Amygdala (tissue), 56 donors: ENCODE results near the gene TFRC.
"Not testable (repeated sequence)": the region's sequence is repeated elsewhere in the genome, so short reads cannot be mapped to it uniquely, and the experiment has no call there.

Experiments
- DNase-seq, 56 donors: peaks; one replicate each; lab custom pipeline; 2025; lab: John Stamatoyannopoulos, UW

TFRC gene

DNA sequence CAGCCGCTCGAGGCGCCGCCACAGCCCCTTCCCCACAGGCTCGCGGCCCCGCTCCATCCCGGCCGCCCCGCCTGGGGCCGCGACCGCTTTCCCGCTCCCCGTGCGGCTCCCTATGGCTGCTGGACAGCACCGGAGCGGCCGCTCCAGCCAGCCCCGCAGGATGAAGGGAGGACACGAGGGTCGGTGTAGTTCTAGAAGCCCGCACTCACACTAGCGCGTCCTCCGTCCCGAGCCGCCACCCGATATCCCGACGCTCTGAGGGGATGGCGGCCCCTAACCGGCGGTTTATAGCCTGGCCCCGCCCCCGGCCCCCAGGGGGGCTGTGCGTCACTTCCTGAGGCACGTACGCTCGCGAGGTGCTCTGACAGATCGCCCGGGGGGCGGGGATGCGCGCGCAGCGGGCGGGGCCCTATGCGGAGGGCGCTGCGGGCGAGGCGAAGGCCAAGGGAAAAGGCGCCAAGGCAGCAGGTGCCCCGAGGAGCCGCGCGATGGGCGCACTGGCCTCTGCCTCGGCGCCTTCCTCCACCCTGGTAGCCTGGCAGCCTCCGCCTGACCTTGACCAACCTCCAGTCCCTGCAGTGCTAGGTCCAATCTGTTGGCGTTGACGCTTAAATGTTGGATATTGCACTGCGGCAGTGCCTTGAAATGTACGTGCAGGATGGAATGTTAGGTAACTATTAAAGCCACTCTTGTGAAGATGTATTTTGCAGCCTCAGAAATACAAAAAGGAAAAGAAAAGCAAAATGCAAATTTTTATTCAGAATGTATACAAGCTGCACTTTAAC lies at the start of gene TFRC:
Gene TFRC (minus strand): TSS at position 257 of the 785 bp plus-strand sequence. CDS start 4,991 bp downstream, outside the sequence.
- DNase-seq: peak in 55 of 56 donors; percentile 56 to 97 (median 88)

DNA sequence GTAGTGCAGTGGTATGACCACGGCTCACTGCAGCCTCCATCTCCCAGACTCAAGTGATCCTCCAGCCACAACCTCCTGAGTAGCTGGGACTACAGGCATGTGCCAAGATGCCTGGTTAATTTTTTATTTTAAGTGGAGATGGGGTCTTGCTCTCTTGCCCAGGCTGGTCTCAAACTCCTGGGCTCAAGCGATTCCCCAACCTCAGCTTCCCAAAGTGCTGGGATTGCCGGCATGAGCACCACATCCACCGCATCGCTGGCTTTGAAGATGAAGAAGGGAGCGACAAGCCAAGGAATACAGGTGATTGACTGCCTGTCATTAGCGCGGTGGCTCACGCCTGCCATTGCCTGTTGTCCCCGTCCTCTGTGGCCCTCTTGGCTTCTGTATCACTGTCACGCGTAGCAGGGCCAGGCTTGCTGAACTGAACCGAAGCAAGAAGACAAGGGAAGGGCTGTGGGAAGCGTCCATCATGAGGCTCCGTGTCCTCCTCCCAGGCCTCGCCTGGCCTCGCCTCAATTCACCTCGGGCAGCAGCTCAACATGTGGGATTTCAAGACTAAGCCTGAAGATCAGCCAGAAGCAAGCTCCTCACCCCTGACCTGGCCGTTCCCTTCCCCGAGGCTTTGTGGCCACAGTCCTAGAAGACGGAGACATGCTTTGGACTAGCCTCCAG lies 46.4 kb upstream of the TFRC start:
- DNase-seq: no peak

DNA sequence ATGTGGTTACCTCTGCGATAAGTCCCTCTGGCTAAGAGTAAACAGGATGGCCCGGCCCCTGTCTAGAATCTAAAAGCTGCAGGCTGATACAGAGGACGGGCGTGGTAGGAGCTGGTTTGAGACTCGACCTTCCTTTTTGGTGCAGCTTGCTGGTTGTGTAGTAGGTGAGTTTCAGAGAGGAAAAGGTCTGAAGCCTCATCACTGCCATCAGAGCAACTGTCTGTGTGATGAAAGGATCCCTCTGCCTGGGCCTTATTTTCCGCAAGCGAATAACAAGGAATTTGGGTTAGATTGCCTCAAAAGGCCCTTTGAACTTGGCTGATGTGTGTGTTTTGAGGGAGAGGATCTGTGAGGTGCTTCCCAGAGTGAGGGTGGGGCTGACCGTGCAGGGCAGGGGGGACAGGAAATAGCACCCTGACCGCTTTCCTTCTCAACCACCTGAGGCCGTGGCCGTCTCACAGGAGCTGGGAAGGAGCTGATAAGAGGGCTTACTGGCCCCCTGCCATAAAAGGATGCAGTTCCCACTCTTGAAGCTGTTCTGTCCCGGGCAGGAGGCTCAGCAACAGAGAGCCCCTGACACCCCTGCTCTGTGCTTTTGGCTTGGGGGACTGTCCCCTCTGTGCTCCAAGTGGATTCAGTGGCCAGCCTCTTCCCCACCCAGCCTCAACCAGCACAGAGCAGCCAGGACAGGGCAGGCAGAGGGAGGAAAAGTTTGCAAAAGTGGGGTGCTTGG lies 45.6 kb upstream of the TFRC start:
- no peak for DNase-seq

DNA sequence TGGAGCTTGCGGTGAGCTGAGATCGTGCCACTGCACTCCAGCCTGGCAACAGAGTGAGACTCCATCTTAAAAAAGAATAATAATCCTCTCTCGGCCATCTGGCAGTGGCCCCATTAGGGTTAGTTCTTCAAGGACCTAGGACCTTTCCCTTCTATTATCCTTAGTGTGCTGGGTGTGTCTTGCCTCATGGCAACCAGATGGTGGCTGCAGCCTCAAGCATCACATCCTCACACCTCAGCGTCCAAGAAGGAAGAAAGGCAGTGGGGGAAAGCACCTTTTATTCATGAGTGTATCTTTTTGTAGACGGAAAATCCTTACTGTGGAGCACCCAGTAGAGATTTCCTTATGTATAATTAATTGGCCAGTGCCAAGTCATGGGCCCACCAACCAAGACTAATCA lies 42.7 kb upstream of the TFRC start:
- DNase-seq: no peak

DNA sequence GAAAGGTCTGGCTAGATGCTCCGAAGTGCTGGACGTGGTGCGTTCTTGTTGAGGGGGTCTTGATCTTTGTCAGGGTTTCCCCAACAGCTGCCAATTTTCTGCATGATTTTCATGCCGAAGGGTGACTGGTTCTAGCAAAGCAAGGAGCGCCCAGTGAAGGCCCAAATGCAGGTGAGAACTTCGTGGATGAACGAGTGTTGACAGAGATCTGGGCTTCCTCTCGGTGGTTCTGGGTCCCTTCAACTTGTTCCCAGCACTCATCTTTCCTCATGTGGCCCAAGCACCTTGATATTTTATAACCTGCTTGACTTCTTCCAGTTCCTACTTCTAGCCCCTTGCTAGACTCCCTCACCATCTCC lies 40.8 kb upstream of the TFRC start:
- DNase-seq: no peak

DNA sequence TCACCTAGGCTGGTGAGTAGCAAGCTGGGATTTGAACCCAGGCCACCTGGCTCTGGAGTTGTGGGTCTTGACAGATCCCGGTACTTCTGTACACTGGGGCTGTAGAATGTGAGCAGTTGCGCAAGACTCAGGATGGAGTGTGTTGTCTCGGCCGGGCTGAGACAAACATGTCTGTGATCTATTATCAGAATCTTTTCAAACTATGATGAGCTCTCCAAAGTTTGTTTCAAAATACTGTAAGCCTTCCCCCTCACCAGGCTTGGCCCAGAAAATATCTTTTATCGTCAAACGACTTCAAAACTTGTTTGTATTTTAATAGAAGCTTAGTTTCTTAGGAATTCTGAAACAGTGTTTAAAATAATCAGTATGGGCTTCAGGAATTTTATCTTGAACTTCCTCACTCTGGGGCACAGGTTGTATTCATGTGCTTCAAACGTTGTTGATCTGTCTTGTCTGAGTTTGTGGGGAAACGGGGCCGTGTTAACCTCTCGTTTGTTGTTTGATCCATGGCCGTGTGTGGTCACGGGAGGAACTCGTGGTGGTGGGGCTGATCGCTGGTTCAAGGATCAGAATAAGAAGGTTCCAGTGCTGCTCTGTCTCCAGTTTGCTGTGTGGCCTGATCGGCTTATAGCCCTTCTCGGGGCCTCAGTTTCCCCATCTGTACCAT lies 40.3 kb upstream of the TFRC start:
- DNase-seq: no peak

DNA sequence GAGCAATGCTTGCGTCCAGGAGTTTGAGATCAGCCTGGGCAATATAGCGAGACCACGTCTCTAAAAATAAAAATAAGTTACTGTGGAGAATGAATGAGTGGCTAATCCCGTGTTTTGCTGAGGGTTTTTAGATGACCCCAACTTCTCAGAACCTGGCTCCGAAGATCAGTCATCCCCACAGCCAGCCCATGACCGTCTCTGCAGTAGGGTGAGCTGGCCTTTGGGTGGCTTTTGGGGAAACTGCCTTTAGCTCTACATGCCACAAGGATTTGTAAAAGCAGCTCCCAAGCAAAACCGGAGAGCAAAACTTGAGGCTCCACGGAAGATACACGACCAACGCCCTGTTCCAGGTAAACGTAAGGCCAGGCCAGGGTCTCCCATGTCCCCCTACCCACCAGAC lies 39.2 kb upstream of the TFRC start:
- DNase-seq: no peak

DNA sequence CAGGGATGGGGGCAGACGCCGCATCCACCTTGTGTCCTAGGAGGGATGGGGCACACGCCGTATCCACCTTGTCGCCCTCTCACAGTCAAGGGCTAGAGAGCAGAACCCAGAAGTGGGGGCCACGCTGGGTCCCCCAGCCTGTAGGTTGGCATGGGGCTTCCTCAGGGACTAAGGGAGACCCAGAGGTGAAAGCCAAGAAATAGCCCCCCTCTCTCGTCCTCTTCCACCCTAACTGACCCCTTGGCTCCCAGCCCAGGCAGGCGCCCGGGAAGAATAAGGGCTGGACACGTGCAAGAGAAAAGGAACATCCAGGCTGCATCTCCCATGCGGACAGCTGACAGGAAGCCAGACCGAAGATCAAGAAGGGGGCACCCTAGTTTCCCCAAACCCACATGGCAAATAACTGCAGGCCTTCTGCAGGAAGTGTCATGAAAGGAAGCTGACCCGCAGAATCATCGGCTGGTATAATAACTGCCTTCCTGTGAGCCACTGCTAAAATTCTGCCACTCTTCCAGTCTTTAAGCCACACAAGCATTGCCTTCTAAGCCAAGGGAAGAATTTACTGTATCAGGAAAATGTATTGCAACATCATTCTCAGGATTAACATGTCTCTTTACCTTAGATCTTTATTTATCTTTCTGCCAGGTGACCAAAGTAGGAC lies 38.5 kb upstream of the TFRC start:
- DNase-seq: peak in 5 of 56 donors; percentile 2 to 23 (median 6)

DNA sequence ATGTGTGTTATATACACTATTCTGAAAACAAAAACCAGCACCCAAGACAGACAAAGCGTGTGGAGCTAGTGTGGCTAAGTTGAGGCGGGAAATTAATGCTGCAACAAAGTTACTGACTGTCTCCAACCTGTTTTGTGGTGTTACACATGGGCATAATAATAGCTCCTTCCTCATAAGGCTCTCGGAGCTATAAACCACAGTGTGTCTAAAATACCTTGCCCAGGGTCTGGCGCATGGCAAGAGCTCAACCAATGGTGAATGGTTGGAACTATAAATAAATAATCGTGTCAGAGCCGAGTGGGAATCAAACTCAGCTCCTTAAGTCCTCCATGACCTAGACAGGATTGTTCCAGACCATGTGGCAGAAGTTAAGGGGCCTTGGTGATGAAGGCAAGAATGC lies 35.9 kb upstream of the TFRC start:
- no peak for DNase-seq

DNA sequence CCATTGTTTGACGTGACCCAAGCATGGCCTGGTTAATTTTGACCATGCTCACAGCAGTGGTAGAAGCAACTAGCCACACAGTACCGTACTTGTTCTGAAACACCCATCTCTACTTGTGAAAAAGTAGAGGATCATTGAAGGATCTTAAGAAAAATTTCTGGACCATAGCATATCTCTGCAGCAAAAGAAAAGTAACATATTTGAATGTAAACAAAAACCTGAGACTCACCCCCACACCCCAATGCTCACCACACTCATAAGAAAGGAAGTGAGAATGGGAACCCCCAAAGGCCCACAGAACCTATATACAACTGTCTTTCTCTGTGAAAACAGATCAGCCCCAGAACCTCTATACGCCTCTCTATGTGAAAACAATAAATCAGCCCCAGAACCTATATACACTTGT lies 33.8 kb upstream of the TFRC start:
- no peak for DNase-seq

DNA sequence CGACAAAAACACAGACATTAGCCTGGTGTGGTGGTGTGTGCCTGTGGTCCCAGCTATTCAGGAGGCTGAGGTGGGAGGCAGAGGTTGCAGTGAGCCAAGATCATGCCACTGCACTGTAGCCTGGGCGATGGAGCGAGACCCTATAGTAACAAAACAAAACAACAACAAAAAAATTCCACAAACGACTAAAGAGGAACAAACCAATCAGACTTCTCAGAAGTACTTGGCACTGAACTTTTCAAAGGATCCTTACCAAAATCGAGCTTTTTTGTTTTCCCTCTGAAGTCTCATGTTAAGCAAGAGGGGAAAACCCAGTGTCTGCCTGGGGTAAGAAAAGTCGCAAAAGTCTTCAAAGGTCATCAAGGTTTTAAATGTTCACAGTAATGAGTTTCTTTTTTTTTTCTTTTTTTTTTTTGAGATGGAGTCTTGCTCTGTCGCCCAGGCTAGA lies 30.1 kb upstream of the TFRC start:
- no peak for DNase-seq

DNA sequence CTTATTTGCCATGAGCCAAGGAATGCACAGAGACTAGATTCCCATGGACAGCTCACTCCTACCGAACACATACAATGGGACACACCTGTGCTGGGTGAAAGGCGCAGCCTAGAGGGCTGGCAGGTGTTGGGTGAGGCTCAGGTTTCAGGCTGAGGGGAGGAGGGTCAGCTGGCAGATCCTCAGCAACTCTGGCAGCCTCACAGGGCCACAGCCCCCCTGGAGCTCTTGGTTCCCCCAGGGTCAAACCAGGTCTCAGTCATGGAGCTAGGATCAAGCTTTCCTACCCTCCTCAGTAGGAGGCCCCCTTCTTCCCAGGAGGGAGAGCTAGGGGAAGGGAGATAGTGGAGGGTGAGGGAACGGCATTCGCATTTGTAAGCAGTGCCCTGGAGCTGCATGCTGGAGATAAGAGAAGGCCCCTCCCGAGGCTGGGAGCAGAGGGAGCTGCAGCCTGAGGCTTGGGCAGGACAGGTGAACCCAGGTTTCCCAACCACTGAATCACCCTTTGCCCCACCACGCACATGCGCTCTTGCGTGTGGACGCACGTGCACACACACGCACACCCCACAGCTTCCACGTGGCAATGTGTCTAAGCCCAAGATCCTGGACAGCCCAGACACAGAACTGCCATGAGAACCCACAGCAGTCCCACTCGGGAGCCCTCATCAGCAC lies 26.3 kb upstream of the TFRC start:
- DNase-seq: no peak

DNA sequence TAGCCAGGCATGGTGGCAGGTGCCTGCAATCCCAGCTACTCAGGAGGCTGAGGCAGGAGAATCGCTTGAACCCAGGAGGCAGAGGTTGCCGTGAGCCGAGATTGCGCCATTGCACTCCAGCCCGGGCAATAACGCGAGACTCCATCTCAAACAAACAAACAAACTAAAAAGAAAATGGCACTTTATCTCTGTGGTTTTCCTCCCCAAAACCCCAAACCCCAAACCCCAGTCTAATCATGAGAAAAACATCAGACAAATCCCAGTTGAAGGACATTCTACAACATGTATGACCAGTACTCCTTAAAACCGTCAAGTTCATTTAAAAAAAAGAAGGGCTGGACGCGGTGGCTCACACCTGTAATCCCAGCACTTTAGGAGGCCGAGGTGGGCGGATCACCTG lies 22.8 kb upstream of the TFRC start:
- not testable (repeated sequence) for DNase-seq

DNA sequence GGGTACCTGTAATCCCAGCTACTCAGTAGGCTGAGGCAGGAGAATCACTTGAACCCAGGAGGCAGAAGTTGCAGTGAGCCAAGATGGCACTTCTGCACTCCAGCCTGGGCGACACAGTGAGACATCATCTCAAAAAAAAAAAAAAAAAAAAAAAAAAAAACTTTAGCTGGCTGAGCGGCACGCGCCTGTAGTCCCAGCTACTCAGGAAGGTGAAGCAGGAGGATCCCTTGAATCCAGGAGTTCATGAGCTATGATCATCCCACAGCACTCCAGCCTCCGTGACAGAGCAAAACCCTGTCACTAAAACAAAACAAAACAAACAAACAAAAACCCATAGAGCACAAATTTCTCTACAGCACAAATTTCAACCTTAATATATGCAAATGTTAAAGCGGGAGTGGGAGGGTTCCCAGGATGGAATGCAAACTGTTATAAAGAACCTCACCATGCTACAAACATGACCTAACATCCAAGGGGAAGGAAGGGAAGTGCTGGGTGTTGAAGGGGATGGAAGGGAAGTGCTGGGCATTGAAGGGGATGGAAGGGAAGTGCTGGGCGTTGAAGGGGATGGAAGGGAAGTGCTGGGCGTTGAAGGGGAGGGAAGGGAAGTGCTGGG lies 16.6 kb upstream of the TFRC start:
- not testable (repeated sequence) for DNase-seq

DNA sequence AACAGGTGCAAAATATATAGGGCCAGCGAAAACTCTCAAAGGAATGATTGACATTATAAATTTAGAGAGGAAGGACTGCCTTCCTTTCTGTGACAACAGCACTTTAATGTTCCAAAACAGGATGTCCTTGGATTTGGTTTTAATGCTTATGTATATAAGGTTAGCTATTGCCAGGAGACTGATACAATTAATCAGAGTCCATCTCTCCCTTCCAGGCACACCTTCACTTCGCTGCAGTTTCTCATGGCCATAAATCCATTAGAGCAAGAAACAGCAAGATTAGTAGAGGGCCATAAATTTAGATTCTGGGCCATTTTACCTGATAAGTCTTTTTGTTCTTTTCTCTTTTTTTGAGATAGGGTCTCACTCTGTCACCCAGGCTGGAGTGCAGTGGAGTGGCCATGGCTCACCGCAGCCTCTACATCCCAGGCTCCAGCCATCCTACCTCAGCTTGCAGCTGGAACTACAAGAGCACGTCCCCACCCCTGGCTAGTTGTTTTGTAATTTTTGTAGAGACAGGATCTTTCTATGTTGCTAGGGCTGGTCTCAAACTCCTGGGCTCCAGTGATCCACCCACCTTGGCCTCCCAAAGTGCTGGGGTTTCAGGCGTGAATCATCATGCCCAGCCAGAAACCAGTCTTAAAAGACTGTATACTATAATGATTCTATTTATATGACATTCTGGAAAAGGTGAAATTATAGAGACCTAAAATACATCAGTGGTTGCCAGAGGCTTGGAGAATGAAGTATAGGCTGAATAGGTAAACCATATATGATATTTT lies 15.7 kb upstream of the TFRC start:
- DNase-seq: no peak

DNA sequence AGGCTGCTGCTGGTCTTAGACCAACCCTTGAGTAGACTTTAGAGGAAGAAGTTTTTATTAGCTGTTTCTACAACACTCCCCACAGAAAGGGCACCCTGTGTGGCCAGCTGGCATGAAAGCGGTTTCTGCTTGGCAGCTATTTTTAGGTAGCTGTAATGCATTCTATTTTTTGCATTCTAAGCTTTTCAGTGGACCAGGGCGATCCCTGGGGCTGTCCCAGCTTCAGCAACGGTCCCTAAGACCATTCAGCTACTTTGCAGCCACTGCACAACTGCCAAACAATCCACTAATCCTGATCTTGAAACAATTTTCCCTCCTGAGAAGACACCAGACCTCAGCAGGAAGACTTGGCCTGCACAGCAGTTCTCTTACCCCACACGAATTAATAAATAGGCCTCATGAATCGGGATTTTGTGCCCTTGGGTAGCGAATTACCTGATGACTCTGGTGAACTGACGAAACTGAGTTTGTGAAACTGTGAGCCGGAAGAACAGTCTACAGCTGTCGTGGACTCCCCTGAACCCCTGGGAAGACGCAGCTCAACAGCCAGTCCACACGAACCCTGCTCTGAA lies 14.6 kb upstream of the TFRC start:
- DNase-seq: peak in 42 of 56 donors; percentile 11 to 72 (median 37)

DNA sequence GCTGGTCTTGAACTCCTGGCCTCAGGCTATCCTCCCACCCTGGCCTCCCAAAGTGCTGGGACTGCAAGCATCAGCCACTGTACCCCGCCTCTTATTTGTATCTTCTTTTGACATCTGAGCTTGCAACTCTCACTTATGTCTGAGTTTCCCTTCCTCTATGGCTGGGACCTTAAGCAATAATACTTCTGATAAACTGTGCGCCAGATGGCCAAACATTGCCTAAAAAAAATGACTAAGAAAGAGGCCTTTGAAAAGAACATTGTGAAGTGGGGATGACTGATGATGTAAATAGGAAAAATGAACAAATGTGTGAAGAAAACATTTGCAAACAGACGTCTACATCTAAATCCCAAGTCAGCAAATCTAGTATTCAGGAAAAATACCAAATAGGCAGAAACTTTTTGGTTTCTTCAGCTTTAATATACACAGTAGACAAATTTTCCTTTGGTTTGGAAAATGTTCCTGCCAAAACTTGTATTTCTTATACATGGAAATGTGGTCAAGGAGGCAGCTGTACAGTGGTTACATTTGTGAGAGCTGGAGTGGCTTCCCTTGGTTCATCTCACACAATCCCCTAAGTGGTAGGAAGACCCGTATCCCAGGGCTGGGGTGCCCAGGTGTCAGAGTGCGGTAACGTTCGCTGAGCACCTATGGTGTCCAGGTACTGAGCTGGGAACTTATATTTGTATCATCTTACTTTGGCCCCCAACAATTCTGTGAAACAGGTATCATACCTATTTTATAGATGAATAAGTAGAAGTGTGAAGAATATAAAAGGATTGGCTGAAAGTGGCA lies 11.6 kb upstream of the TFRC start:
- DNase-seq: peak in 2 of 56 donors; percentile 23 to 26
